ENCODE data around the gene TLR9.

DNA sequence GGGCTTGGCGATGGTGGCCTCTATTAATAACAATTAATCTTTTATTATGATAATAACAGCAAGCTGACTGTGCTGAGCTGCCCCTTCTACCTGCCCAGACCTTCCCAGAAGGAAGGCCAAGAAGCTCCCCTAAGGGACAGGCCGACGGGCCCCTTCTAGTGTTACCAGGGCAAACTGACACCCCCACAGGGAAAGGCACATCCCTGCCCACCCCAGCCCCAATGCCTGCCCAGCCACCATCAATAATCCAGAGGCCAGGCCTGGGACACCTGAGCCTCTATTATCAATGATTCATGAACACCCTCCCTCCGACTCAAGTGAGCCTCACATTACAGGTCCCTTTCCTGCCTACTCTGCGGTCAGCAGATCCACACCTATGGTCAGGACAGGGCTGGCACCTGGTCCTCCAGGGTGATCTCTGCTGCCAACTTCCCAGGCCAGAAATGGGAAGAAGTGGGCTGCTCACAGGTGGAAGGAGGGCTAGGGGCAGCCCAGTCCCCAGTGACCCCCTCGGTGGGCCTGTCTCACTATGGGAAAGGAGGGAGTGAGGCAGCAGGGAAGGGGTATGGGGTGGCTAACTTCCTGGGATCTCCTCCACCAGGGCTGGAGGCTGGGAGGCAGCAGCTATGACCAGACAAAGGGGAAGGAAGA lies 11.7 kb upstream of the TLR9 start:
- TF ChIP-seq, protein P1, sequence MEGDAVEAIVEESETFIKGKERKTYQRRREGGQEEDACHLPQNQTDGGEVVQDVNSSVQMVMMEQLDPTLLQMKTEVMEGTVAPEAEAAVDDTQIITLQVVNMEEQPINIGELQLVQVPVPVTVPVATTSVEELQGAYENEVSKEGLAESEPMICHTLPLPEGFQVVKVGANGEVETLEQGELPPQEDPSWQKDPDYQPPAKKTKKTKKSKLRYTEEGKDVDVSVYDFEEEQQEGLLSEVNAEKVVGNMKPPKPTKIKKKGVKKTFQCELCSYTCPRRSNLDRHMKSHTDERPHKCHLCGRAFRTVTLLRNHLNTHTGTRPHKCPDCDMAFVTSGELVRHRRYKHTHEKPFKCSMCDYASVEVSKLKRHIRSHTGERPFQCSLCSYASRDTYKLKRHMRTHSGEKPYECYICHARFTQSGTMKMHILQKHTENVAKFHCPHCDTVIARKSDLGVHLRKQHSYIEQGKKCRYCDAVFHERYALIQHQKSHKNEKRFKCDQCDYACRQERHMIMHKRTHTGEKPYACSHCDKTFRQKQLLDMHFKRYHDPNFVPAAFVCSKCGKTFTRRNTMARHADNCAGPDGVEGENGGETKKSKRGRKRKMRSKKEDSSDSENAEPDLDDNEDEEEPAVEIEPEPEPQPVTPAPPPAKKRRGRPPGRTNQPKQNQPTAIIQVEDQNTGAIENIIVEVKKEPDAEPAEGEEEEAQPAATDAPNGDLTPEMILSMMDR (conservative IDR thresholded peaks at IDR 0.05; ENCODE audit: low read depth, low read length), result no peak
- no peak for TF ChIP-seq EZH2phosphoT487 (IDR thresholded peaks at IDR 0.05; ENCODE audit: borderline replicate concordance, low read length)
